Medulla oblongata (tissue), 1 donor: ENCODE results near the gene VWA5B1.

Experiments used
- DNase-seq: peaks from one replicate; pipeline ENCODE4 v3.0.0-alpha.2; 2015; ENCODE audit errors: extremely low spot score

VWA5B1 gene

DNA sequence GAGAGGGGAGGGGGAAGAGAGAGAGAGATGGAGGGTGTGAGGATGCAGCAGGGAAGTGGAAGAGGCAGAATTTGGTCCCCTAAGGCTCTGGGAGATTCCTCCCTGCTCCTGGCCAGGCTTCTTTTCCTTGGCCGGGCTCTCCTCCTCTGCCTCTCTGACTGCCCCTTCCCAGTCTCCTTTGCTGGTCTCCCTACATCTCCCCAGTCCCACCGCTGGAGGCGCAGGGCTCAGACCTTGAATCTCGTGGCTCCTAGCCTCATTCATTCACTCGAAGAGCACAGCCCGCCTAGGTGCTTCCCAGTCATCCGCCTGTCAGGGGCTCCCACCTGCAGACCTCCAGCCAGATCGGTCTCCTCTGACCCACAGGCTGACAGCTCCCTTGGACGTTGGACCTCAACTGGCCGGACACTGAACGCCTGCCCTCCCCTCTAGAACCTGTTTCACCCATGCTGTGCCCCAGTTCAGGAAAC is 76.5 kb downstream of the VWA5B1 start:
- DNase-seq: peak; percentile 52

DNA sequence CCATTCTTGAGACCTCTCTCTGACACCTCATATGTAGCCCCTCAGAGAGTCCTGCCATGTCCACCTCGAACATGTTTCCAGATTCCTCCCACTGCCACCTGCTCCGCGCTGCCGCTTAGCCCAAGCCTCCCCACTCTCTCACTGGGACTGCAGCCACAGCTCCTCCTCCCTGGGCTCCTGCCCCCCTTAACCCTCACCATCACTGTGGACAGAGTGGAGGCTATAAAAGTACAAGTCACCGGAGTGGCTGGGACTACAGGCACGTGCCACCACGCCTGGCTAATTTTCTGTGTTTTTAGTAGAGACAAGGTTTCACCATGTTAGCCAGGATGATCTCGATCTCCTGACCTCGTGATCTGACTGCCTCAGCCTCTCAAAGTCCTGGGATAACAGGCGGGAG is 77.0 kb downstream of the VWA5B1 start:
- DNase-seq: no peak

DNA sequence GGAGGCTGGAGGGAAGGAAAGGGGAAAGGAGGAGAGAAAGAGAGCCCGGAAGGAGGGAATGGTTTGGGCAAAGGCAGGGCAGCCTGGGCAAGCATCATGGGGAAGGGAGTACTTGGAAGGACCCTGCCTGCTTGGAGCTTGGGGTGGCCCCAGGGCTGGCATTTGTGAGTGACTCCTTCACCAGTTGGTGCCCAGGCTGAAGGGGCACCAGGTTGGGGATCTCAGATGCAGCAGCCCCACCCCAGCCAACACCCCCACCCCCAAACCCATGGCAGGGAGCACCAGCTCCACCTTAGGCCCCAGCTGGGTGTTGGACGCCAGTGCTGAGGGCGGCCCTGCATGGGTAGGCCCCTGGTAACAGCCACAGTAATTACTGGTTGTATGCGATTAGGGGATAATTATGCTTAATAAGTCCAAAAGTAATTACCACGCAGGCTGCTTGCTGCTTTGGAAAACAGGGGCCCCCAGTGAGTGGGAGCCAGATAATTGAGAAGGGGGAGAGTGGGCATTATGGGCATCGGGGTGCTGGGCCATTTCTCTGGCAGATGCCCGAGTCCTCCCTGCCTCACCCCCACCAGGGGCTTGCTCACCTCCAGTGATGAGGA is 78.3 kb downstream of the VWA5B1 start:
- DNase-seq: no peak

DNA sequence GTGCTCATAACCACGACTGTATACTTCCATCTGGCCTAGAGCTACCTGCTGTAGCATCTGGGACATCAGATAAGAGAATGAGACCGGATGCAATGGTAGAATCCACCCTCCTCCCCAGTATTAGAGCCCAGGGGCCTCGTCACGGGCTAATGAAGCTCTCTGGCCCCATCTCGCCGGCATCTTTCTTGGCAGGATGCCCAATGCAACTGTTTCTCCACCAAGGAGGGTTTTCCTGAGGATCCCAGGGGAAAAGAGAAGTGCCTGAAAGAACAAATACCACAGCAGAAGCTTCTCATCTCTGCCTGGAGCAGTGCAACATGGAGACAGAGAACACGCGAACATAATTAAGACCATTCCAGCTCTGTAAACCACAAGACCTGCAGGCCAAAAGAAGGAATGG is 80.0 kb downstream of the VWA5B1 start:
- DNase-seq: no peak

- no peak for DNase-seq
Observed at GRCh38 chr1:20371411-20371810, 80.7 kb downstream of the VWA5B1 start.

DNA sequence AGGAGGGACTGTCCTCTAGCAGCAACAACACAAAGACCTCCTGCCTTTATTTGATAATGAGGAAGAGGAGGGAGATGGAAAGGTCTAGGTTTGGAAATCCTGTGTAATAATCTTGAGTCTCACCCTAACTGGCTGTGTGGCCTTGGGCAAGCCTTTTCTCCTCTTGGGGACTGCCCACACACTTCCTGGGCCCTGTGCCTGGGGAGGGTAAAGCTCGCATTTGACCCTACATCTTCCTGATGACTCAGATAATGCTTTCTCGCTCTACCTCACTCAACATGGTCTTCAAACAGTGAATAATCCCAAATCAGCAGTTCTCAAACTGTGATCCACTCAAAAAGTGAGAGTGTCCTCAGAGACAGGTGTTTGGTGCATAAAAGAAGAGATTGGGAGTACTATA is 81.2 kb downstream of the VWA5B1 start:
- no peak for DNase-seq

DNA sequence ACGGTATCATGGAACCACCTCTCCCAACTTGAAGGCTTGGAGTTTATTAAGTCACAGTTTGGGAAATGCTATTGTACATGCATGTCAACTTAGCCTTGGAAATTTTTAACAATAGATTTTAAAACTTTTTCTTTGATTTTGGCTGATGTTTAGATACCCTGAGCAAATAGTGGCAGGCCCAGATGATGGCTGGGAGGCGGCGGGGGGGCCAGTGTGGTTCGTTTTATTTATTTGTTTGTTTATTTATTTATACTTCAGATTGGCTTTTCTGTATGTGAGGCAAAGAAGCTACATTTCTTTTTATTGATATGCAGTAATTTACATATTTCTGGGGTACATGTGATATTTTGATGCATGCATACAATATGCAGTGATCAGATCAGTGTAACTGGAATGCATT is 82.0 kb downstream of the VWA5B1 start:
- DNase-seq: no peak

DNA sequence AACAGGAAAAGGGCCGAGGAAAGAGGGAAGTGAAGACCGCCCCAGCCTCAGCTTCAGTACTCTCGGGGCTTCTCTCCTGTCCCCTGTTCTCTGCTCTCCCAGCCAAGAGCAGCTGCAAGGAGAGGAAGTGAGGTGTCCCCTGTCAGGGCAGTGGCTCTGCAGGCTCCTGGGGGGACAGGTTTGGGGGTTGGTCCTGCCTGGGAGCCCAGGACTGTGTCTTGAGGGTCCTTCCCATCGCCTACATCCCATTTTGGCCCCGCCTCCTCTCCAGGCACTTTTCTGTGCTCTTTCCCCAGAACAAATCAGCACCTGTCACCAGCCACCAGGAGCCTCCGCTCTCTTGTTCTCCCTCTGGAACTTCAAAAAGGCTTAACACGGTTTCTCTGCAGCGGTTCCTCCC is 82.6 kb downstream of the VWA5B1 start:
- no peak for DNase-seq

DNA sequence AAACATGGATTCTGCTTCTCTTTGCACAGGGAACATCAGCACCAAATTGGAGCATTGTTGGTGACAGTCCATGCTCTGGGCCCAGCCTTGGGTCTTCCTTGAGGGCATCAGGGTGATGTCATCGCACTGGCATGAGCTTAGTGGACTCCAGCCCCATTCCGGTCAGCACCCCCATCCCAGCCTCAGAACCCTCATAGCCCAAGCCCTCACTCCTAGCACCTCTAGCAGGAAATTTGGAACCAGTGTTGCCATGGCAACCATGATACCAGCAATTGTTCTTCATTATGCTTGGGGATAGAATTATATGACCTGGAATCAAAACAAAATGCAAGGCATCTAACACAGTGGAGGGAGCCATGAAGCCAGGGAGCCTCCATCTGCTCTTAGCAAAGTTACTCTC is 83.1 kb downstream of the VWA5B1 start:
- no peak for DNase-seq

DNA sequence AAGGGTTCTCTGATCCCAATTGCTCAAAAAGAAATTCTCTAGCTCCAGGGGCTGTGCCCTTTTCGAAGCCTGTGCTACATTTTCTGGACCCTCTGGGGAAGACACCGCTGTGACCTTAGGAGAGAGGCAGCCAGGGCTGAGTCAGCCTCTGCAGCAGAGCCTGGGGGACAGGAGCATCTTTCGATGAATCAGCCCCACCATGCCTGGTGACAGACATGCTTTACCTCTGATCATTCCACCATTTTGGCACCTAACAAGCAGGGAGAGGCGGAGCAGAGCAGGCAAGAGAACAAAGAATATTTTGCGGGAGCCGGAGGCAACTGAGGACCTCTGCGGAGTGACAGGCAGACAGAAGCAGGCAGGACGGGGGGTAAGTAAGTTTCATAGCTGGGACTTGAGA is 84.9 kb downstream of the VWA5B1 start:
- no peak for DNase-seq

- no peak for DNase-seq
Observed at GRCh38 chr1:20376171-20376570, 85.5 kb downstream of the VWA5B1 start.

- peak; percentile 47 for DNase-seq
Observed at GRCh38 chr1:20376880-20377494, 86.3 kb downstream of the VWA5B1 start.

- DNase-seq: no peak
Observed at GRCh38 chr1:20377516-20378270, 87.0 kb downstream of the VWA5B1 start.

DNA sequence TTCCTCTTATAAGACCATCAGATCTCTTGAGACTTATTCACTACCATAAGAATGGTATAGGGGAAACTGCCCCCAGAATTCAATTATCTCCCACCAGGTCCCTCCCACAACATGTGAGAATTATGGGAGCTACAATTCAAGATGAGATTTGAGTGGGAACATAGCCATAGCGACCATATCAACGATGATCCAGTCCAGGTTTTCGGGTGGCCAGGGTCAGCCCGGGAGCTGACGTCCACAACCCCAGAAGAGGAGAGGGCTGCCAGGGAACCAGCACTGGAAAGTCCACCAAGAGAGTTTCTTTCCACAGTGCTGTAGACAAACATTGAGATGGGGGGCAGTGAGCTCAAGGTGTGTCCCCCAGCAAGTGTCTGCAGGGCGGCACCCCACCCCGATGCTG is 88.4 kb downstream of the VWA5B1 start:
- DNase-seq: no peak

DNA sequence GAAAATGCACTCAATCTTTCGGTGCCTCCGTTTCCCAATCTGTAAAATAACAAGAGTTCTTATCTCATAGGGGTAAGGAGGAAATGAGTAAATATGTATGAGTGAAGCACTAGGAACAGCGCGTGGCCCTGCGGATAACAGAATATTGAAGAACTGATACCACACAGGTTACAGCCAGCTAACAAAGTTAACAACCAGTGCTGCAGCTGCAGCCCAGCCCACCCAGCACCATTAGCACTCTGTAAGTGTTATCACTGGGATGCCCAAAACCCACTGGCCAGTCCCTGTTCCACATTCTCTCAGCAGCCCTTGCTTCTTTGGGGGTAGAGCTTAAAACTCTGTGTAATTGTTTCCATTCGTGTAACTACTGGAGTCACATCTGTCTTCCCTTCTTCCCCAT is 89.5 kb downstream of the VWA5B1 start:
- DNase-seq: no peak

GRCh38 chr1:20380616-20381035 is 90.0 kb downstream of the VWA5B1 start:
- peak; percentile 83 for DNase-seq

- DNase-seq: peak; percentile 70
Observed at GRCh38 chr1:20381045-20381641, 90.5 kb downstream of the VWA5B1 start.

GRCh38 chr1:20381961-20382360 is 91.3 kb downstream of the VWA5B1 start:
- DNase-seq: no peak

GRCh38 chr1:20382711-20383110 is 92.0 kb downstream of the VWA5B1 start:
- DNase-seq: no peak

DNA sequence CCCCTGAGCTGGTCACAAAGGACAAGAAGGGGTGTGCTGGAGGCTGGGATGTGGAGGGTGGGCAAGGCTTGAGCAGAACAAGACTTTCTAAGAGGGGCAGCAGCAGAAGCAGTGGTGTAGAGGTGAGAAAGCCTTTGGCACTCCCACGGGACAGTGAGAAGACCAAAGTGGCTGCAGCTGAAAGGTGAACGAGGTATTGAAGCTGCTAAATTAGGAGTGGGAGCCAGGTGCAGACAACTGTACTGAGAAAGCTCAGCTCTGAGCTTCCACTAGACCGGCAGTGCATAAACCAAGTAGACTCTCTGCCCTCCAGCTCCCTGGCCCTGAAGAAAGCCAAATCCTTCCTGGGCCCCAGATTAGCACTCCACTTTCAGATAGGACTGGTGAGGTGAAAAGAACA is 93.0 kb downstream of the VWA5B1 start:
- no peak for DNase-seq

DNA sequence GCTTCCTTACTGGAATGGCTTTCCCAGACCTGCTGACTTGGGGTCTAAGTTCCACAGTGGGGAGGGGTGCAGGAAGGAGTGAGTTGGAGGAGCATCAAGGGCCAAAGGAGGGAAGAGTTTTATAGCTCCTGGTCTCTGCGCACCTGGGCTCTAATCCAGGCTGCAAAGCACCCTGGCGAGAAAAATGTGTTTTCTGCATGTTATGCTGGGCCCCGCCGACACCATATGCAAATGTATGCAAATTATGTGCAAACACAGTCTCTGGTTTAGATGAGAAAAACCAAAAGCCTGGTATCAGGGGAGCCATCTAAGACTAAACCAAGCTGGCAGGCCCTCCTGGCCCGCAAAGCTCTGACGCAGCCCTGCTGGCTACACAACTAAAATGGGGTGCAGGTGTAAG is 95.0 kb downstream of the VWA5B1 start:
- DNase-seq: no peak

DNA sequence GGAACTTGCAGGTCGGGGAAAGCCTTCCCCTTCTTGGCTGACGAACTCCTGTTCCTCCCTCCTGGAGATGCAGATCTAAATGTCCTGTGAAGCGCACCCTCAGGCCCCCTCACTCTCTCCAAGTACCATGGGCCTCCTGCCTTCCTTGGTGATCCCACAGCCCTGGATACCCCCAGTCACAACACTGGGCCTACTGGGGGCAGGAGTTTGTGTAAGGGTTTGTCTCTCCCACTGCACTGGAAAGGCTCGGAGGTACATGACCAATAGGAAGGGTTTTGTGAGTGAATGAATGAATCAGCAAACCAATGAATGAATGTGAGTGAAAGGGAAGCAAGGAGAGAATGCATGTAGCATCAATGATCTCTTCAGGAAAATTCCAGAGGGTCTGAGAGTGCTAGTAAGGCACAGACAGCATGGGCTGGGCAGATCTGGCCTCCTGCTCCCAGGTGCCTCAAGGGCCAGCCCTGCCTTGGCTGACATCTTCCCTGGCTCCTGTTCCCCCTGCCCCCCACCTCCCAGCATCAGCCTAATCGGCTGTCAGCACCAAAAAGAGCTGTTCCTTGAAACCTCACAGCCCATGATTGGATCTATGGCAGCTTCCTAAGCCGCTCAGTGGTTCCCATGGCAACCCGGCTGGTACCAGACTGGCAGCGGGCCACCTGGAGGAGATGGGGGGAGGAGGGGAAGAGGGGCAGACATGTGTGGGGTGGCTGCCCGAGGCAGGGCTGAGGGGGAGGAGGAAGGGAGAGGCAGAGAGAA is 95.8 kb downstream of the VWA5B1 start:
- DNase-seq: peak; percentile 54
